Measurements from ENCODE around the gene SRL.

DNA sequence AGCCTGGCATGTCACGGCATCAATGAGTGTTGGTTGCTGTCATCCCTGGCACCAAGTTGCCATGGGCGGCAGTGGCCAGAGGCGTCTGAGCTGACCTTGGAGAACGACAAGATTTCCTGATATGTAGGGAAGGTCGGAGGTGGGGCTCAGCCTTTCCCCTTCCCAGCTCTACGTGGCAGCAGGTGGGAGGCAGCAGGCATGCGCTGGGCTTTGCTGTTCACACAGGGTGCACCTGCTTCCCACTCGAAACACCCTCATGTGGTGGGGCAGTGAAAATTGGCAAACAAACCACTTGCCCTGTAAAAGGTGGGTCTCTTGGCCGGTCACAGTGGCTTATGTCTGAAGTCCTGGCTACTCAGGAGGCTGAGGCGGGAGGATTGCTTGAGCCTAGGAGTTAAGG is 43.3 kb upstream of the SRL start:
- TF ChIP-seq POLR2A (IDR thresholded peaks at IDR 0.05; ENCODE audit: low read length) (no peak), GATA1 (IDR thresholded peaks at IDR 0.05; ENCODE audit: low read depth, low read length) (no peak)

Measured in erythroblast (primary cell).